GM12872 (cell line): ENCODE data around the gene CDR2L.

Experiments used
- TF ChIP-seq, protein P1 (sequence below): IDR thresholded peaks from 3 replicates; pipeline ENCODE4 v1.5.1; 2011; ENCODE audit warnings: low read depth, mild to moderate bottlenecking, low read length, moderate library complexity; ENCODE audit not compliant: insufficient read depth

Gene CDR2L

DNA sequence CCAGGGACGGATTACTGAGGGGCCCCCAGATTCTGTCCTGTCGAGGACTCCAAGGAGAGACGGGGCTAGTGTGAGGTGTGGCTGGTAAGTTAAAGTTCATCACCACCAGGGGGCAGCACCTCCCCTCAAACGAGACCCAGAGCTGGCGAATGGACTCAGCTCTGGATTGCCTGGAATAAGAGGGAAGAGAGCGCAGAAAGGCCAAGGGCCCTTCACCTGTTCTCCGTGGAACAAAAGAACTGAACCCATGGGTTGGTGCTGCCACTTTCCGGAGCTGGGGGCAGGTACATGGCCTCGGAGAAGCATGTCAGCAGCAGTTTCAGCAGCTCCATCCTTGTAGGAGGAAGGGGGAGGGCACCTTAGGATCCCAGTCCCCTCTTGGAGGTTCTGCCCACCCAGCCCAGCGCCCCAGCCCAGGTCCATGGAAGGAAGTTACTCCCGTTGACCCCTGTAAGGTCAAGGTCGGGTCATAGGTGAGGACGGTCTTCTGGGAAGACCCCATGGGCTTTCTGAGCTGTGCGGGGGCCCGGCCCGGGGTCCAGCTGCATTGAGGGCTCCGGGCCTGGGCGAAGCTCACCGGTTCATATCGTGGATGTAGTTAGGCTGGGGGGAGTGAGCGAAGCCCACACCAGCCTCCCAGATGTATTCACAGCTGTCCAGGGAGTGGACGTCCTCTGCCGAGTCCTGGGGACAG is 25.6 kb upstream of the CDR2L start:
- TF ChIP-seq, protein P1, sequence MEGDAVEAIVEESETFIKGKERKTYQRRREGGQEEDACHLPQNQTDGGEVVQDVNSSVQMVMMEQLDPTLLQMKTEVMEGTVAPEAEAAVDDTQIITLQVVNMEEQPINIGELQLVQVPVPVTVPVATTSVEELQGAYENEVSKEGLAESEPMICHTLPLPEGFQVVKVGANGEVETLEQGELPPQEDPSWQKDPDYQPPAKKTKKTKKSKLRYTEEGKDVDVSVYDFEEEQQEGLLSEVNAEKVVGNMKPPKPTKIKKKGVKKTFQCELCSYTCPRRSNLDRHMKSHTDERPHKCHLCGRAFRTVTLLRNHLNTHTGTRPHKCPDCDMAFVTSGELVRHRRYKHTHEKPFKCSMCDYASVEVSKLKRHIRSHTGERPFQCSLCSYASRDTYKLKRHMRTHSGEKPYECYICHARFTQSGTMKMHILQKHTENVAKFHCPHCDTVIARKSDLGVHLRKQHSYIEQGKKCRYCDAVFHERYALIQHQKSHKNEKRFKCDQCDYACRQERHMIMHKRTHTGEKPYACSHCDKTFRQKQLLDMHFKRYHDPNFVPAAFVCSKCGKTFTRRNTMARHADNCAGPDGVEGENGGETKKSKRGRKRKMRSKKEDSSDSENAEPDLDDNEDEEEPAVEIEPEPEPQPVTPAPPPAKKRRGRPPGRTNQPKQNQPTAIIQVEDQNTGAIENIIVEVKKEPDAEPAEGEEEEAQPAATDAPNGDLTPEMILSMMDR: peak; percentile 75

DNA sequence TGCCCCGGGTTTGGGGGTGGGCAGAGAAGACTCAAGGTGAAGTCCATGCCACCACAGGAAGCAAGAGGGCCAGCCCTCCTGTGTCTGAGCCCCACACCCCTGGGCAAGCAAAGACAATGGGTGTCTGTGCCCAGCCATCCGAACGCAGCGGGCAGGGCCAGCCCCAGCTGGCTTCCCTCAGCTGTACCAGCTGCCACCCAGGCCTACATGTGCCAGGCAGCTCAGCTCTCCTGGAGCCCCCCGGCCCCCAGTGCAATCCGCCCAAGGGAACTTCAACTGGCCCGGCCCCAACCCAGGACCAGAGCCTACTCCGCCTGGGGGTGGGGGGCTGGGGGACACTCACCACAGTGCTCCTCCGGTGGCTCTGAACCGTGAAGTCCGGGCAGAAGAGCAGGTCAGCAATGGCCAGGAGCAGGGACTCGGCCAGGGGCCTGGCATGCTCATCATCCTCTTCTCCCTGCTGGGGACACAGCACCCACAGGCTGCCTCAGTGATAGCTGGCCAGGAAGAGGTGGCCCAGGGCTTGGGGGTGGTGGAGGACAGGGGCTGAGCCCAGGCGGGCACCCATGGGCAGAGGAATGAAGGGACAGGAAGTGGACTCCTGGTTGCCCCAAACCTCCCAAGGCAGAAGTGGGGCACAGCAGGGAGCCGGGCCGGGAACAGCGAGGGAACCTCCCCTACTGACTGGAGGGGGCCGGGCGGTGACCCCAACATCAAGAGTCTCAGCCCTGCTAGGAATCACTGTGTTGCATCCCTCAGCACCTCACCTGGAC is 24.6 kb upstream of the CDR2L start:
- TF ChIP-seq, protein P1: no peak

DNA sequence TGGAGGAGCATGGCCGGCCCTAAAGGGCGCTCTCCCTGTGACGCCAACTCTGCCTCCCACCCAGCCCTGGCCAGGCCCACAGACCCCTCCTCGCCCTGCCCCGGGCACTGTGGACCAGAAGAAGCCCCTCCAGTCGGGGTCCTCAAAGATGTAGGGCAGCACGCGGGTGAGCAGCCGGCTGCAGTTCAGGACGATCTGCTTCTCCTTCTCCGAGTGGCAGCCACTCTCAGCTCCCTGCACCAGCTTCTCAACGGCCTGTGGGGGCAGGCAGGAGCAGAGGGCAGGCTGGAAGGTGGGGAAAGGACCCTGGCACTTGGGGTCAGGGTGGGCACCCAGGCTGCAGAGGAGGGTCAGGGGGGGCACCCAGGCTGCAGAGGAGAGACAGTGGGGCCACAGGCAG is 23.8 kb upstream of the CDR2L start:
- TF ChIP-seq, protein P1: peak; percentile 39; the same call in 2 of the 3 replicates

DNA sequence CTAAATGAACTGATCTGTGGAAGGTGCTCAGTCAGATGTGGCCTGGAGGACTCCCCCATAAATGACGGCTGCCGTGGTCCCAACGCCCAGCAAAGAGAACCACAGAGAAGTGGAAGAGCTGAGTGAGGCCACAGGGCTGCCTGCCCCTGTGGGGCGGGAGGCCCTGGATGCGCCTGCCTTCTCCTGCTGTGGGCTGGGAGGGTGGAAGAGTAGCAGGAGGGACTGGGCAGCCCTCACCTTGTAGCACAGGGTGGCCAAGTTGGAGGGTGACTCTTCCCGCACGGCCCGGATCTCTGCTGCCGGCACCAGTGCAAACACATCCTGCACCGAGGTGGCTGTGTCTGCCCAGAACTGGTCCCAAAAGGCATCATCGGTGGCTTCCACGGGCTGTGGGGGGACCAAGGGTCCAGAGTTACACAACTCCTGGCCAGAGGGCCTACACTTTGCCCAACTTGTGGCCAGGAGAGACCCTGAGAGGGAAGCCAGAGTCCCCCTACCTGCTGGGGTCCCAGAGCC is 23.1 kb upstream of the CDR2L start:
- TF ChIP-seq, protein P1: no peak

DNA sequence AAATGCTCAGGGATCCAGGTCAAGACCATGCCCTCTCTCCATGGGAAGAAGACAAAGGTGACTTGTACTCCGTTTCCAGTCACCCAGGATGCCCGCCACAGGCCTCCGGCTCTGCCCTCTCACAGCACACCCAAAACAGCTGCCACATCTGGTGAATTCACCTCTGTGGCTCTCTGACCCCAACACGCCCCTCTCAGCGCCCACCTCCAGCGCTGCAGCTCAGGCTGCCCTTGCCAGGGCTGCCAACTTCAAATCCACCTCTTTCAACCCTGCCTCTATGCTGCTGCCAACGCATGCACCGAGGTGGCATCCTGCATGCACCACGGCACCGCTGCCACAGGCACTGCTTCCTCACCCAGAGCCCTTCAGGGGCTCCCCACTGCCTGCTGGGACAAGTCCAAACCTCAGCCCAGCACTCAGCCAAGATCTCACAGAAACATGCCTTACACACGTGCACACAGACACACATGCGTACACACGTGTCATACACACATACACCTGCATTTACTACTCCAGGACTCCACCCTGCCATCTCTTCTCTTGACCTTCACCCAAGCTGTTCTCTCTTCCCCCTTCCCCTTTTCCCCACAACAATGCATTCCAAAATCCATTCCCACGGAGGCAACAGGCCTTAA is 22.3 kb upstream of the CDR2L start:
- TF ChIP-seq, protein P1: no peak

DNA sequence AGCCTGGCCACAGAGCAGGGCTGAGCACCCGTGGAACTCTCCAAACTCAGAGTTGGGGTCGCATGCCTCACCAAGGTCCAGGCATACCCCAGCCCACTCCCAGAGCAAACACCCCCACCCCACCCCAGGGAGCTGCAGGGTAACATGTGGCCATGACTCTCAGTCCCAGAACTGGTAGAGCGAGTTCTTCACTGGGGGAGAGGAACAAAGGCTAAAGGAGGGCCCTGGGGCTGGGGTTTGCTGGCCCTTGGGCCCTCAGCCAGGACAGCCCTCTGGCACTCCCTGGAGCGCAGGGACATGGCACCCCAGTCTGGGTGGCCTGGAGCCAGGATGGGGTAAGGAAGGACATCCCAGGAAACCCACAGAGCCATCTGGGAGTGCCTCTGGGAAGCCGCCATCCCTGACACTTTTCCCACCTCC is 19.1 kb upstream of the CDR2L start:
- TF ChIP-seq, protein P1: no peak

DNA sequence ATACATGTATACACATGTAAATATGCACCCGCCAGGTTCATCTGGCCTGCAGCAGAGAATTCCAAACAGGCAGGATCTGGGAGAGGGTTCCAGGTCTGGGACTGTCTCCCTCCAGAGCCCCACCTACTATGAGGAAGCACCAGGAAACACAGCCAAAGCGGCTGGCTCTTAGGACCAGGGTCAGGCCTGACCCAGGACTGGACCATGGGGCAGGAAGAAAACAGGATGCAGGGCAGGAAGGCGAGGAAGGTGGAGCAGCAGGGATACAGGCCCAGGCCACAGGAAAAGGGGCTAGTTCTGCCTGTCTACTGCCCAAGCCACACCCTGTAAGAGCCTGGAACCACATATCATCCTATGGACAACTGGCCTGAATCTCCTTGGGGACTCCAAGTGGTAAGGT is 17.0 kb upstream of the CDR2L start:
- TF ChIP-seq, protein P1: no peak
